Measurements from ENCODE around the gene GRIP1.

Gene GRIP1

DNA sequence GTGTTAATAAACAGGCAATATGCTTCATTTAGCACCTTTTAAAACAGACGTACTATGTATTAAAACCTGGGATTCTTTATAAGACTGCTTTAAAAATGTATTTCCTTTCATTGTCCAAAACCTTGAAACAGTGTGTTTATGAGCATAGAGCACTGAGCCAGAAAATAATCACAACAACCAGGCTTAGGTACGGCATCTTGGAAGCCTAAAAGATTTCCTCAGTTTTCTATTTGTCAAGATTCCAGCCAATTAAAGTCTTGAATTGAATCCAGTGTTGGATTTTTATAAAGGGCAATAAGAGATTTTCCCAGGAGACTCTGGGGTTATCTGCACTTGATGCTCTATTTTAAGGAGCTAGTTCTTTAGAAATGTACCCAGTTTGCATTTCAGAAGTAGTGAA lies 80.3 kb downstream of the GRIP1 start:
- no peak for DNase-seq

DNA sequence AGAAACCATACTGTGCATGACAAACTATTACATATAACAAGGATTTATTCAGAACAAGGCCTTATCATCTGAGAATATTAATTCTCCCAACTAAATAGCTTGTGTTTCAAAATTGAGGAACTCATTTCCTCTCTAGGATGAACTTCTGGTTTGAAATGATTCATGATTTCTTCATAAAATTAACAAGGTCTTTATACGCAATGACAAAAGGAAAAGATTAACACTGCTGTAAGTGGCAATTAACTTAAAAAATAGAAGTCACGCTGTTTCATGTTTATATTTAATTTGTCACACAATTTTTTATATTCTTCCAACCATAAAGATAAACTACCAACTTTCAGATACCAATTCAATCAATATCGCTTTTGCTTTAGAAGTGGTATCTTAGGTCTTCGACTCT lies 80.8 kb downstream of the GRIP1 start:
- no peak for DNase-seq

DNA sequence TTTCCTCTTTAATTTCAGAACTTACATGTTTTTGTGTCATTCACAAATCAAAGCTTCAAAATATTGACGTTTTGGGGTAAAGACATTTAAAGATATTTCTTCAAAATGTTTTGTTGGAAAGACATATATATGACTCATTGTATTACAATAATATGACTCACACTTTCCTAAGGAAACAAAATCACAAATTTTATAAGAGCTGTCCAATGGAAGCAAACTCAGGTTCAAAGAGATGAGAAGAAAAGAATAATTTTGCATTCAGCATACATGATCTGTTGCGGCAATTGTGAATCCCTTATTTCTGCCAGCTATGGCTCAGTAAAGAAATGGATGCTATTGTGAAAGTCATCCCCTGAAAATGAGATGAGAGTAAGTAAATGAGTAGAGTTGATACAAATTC lies 82.7 kb downstream of the GRIP1 start:
- DNase-seq, result no peak

DNA sequence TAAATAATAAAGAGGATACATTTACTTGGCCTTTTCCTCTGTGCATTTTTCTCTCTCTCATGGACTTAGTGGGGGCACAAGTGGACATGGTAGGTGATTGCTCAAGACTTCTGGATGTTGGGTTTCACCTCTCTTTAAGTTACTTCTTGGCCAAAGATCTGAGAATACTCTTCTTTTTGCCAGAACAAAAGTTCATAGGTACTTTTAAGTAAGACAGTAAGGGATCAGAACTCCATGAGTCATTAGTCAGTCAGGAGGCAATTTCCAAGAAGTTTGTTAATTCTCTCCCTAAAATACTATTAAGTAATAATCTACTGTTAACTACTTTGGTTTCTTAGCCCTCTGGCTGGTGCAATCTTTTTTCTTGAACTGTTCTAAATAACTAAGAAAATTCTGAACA lies 84.2 kb downstream of the GRIP1 start:
- no peak for DNase-seq

DNA sequence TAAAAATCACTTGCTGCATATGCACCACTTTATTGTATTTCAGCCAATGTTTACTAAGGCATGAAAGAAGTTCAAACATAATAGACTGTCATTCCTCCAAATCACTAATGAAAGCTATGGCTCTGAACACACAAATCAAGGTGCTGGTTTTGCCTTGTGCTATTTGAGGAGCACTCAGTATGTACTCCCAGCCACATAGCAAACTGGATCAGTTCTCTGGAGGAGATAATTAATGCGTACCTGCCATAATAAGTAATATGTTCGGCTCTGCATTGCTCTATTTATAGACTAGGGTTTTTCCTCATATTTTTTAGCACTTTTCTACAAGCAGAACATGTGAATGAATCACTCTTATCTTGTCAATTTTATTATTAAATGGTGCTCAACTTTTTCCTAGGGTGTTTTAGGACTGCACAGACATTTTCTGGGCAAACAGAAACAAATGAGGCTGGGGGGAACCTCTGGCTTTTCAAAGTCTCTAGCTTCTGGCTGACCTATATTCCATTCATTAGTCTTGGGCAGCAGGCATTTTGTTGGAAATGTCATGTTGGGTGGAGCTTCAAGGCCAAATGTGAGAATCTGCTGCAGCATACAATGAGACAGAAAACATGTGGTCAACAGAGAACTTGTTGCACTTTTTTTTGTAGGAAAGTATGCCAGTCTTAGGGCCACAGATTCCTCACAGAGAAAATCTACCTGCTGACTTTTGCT lies 88.4 kb downstream of the GRIP1 start:
- peak; percentile 9 for DNase-seq

DNA sequence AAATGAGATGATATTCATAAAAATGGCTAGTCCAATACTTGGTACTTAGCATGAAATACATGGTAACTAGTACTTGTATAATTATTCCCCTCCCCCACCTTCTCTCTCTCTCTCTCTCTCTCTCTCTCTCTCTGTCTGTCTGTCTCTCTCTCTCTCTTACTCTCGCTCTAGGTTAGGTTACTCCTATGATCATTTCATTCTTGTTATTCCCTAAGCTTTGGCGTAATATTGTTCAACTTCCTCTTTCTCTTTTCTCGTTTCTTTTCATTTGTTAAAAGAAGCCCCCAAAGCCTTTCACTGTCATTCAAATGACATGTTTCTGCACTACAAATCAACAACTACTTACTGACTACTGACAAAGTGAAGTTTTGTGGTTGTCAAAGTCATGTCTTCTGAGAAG lies 89.8 kb downstream of the GRIP1 start:
- no peak for DNase-seq

DNA sequence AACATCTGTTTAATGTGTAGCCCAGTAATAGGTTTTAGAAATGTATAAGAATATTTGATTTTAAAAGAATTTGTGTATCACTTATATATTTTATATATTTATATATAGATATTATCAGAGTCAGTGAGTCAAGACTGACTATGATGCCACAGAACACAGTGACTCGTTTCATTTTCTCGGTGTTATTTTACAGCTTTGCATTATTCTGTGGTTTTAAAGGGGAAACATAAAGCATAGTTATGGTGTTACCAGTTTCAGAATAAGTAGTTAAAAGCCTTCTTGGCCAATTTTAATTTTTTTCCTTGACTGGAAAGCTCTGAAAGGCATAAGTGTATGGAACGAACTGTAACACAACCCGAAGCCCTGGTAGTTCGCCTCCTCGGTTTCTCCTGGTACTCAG lies 91.0 kb downstream of the GRIP1 start:
- no peak for DNase-seq

DNA sequence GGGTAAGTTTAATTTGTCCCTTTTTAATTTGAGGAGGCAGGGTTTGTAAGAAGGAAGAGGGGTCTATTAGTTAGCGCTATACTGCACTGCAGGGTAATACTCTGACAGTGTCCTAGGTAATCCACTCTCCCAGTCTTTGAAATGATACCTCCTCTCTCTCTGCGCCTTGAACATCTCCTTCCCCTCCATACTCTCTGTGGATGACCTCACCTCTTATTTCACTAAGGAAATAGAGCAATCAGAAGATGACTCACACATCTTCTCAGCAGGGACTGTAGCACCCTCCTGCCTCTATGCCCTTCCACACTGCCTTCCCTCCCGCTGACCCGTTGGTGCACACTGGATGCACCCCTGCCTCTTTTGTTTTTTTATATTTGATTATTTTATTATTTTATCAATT lies 94.2 kb downstream of the GRIP1 start:
- no peak for DNase-seq

DNA sequence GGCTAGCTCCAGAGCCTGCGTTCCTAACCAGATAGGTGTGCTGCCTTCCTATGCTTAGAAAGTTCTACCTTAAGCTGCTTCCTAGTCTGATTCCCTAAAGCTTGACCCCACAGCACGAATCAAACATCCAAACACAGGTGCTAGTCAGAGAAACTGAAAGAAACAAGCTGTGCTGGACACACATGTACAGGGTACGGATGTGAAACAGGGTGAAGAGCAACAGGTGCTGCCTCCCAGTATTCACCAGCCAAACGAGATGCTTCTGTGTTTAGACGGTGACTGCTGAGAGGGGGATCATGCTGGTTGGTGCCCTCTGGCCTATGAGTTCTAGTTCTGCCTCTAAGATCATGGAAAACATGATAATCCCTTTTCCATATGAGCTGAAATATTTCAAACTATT lies 105.3 kb downstream of the GRIP1 start:
- DNase-seq, result no peak

DNA sequence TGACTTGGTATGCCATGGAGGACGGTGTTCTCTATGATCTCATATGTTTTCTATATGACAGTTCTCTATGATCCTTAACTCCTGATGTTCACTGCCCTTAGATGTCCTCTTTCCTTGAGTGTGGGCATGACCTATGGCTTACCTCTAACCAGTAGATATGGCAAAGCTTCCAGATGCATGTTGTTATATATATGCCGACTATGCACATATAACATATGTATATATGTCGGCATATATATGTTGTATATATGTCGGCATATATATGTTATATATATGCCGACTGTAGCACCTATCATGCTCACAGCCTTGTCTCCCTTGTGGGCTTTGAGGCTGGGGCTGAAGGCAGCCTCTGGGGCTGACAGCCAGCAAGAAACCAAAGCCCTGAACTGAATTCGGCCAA lies 106.0 kb downstream of the GRIP1 start:
- DNase-seq, result no peak

DNA sequence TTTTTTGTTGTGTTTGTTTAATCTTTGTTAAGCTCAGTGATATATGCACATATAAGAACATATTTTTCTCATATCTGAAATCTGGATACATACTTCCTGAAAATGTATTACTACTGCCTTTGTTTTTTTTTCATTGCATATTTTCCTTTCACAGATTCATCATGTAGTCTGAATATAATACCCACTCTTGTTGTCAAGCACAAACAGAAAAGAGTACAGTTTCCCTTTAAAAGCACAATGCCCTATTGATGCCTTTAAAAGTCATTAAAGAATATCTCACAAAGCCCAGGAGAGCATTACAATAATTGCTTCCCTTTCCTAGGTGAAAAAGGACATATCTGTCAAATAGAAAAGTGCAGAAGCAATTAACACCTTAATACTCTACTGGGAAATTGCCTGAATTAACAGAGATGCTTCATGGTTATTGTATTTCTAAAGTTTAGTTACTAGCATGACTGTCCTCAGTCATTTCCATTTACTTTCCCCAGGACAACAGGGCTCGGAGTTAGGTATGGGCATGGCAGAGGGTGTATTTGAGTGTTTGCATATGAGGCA lies 107.4 kb downstream of the GRIP1 start:
- no peak for DNase-seq

DNA sequence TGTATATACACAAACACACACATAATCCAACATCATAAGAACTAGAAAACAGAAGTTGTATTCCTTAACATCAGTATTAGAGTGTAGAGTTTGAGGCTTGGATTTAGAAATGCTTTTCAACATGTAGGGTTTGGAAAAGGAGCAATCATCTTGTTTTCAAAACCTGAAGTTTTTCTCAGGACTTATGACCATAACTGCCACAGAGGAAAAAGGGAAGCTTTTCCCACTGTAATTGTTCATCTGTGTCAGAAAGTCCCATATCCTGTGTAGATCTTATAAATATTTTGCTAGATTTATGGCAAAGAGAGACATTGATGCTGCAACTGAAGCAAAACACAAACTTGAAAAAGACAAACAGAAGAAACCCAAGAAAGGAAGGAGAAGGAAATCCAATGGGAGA lies 115.7 kb downstream of the GRIP1 start:
- DNase-seq, result no peak

DNA sequence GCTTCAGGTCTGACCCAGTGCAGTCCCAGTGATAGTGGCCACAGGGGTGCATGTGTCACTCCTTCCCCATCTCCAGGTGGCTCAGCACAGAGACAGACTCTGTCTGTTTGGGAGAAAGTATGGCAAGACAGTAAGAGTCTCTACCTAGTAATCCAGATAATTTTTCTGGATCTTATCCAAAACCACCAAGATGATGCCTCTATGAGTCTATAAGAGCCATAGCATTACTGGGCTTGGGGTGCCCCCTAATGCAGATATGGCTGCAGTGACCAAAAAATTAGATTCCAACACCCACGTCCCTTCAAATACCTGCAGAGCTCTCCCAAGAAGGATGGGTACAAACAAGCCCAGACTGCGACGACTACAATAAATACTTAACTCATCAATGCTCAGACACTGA lies 123.8 kb downstream of the GRIP1 start:
- no peak for DNase-seq

DNA sequence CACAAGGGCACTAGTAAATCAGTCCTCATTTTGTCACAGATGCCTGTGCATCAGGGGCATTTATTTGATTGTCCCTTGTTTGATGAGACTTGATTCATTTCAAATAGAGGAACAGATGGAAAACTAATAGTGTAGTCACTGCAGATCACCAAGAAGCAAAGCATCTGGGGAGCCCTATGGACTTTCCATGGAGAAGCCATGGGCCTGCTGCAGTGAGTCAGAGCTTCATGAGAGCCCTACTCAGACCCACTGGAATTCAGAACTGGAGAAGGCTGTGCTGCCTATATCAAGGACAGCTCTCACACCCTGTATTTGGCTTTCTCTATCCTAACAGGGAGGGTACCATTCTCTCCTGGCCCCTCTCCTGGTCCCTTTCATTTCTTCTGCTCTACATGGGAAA lies 126.2 kb downstream of the GRIP1 start:
- no peak for DNase-seq

DNA sequence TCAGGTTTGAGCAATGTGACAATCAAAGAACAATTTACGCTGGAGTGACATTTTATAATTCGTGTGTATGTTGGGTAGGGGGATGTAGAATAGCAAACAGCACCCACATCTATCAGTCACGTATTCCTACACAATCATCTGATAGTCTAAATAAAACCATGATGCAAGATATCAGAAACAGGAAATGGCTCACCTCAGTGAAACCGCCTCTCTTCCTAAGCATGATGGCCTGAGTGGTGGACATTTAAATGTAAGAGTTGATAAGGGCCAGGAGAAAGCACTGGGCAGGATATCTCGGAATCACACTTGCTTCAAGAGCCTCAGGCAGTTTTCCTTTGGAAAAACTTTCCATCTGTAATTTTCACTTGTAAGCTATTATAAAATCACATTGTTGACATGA lies 128.2 kb downstream of the GRIP1 start:
- DNase-seq, result no peak

DNA sequence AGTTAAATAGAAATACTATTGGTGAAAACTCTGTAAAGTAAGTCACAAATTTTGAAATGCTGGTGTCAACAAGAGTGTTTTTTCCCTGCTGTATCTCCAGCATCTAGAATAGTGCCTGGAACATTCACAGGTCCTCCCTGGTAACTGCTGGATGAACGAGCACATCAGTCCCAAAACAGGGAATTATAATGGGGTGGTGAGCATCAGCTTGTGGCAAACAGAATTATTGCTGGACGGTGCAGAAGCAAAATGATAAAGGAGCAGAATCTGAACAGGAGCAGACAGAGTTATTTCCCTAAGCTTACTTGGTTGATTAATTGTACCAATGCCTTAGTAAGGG lies 129.9 kb downstream of the GRIP1 start:
- DNase-seq, result no peak

DNA sequence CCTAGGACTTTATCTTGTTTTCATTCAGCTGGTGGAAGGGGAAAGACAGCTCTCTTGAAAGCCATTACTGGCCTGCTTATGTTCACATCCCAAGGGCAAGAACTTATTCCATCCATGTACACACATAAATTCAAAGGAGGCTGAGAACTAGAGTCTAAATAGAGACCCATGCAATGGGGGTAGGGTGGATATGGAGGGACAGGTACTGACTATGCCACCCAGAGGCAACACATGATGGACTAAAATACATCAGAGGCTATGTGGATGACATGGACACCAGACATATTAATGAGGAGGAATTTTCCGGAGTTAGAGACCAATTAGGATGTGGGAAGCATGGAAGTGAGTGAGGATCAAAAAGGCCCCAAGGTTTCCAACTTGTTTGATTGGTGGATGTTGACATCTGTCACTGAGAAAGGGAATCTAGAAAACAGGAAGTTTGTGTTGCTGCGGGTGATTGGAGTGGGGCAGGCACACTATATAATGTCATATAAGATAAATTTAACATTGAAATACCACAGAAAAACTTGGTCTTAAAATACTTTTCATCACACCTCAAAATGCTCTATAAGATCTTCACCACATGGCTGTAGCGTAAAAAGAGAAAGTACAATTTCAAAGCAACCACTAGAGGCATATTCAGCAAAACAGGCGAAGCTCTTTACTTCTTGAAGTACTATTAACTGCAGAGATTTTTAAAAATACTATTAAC lies 130.4 kb downstream of the GRIP1 start:
- DNase-seq, result no peak

DNA sequence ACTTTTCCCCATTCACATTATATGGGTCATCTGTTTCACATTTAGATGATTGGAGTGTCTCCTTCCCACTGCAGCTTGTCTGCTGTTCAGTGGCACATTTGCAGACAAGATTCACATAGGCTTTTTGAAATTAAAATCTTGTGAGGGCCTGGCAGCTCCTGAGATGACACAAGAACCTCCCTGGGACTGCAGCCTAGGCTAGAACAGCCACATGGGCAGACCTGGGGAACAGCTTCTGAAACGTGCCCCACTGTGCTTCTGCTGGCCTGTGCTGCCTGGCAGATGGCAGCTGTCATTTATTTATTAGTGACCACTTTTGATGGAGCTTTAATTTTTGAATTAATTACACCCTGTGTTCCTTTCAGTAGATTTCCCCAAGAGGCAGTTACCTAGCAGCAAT lies 137.4 kb downstream of the GRIP1 start:
- no peak for DNase-seq

DNA sequence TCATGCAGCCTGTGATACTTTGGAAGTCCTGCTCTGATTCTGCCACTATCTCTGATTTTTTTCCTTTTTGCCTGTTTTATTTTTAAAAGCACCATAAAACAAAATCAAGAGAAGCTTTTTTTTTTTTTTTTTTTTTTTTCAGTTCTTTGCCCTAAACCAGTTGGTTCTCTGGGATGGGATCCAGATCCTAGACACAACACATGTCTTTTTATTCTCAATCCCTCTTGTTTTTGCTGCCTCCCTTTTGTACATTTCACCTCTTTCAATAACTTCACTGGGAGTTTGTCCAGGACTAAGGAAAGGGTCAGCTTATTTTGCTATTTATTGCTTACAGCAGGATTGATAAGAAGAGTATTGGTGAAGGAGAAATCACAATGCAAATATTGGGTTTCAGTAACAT lies 139.4 kb downstream of the GRIP1 start:
- DNase-seq, result no peak

DNA sequence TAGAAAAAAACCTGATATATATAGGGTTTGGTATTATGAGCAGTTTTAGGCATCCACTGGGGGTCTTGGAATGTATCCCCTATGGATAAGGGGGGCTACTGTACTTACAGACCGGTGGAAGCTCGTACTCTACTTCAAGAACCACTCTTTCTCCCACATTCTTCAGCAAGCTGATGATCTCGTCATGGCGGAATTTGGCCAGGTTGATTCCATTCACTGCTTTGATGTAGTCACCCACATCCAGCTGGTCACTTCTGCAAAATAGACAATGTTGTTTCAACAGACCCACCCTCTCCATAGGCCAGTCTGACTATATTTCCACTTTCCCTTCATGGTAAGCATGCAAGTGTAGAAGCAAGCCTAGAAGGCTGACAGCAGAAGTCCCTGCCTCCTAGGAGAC lies 139.9 kb downstream of the GRIP1 start:
- no peak for DNase-seq

DNA sequence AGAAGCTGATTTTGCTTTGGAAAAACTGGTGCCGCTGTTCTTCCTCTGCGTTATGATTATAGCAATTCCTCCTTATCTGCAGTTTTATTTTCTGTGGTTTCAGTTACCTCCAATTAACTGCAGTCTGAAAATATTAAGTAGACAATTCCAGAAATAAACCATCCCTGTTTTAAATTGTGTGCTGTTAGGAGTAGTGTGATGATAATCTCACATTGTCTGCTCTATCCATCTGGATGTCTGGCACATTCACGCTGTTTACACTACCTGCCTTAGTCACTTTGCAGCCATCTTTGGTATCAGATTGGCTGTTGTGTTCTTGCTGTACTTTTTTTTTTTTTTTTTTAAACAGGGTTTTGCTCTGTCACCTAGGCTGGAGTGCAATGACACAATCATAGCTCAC lies 141.0 kb downstream of the GRIP1 start:
- DNase-seq, result no peak

DNA sequence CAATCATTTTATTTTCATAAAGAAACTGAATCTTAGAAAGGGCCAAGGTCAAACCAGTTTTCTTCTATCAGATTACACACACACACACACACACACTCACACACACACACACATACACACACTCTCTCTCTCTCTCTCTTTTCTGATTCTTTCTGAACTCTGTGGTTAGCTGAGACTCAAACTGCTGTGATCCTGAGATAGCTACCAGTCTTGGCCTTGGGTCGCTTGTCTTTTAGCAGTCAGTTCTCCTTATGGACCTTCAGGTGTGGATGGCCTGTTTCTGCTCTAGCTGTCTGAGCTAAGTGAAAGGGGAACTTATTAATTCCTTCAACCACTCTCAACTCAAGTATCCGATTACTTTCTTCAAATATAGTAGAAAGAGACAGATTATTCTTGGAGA lies 145.1 kb downstream of the GRIP1 start:
- no peak for DNase-seq

DNA sequence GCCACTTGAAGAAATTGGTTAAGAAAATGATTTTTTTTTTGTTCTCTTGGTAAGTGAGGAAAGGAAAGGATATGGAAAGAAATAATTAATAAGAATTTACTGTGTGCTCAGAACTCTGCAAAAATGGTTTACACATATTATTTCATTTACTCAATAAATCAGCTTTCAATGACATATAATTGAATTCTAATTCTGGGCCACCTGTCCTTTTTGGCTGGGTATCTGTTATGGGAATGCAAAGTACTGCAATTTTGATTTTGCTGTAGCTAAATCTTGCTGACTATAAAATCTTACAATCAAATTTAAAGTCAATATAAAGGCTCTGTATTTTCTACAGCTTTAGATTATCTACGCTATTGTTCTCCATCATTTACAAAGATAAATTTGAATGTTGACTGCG lies 147.1 kb downstream of the GRIP1 start:
- DNase-seq, result no peak

DNA sequence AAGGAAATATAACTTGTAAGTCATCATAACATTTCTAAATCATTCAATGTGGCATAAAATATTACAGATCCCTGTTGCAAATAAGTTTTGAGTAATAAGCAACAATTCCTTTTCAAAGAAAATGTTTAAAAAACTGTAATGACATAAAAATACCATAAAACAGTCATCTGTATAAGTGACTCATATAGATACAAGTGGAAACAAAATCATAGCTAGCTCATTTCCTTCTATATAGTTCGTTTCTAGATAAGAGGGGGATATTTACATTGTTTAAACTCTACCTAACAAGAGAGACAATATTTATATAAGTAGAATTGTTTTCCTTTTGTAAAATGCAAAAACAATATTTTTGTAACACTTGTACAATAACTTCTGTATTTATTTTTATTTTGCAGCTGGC lies 148.9 kb downstream of the GRIP1 start:
- DNase-seq, result no peak

DNA sequence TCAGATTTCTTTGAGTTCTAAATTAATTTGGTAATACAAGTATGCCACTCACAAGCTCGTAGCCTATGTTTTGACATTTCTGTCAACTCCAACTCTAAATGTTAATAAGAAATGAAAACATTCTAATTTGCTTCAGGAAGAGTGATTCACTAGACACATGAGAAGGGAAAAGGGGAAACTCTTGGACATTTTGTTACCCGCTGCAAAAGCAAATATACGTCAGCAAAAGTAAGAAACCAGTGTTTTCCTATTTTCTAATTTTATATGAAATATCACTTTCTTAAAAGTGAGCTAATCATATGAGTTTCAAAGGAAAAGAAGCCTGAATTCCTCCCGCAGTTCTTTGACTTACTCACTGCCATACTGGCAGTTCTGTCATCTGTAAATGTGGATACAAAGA lies 162.3 kb downstream of the GRIP1 start:
- no peak for DNase-seq
